Measurements from ENCODE around the gene MYOD1. TPM values are rescaled to one million over a fixed set of nuclear protein-coding genes. Genes with fewer than 3 reads are reported as not detected.

MYOD1 gene
- total RNA-seq, 1 experiment from 2014 or later: not detected

GRCh38 chr11:17714356-17714854, 5.0 kb upstream of the MYOD1 start:
- no peak overlapping the region for H3K27ac Mint-ChIP-seq (ENCODE audit: unreplicated experiment)
- H3K4me1 Mint-ChIP-seq (ENCODE audit: low read depth, unreplicated experiment): no peaks in the 10 kb centered on the region
- DNase-seq: no peak
- no TSS peak for BruUV-seq (replicated peaks)
- peaks cover 9% of the 10 kb centered on the region for H3K27me3 Mint-ChIP-seq (ENCODE audit: unreplicated experiment)
- CTCF ChIA-PET: no interaction called here
- TF ChIP-seq CTCF (IDR thresholded peaks at IDR 0.05; ENCODE audit: unreplicated experiment): peak; percentile 28
- H3K4me3 Mint-ChIP-seq (ENCODE audit: low read depth, unreplicated experiment): no peak overlapping the region
- intact Hi-C loops (cut with micrococcal nuclease; ENCODE audit: unreplicated experiment): no loop called here
- H3K36me3 Mint-ChIP-seq (ENCODE audit: insufficient read depth, unreplicated experiment): no peaks in the 10 kb centered on the region
- no peaks in the 10 kb centered on the region for H3K9me3 Mint-ChIP-seq (ENCODE audit: low read depth, unreplicated experiment)

GRCh38 chr11:17714870-17715269, 4.5 kb upstream of the MYOD1 start:
- H3K9me3 Mint-ChIP-seq (ENCODE audit: low read depth, unreplicated experiment): no peaks in the 10 kb centered on the region
- TF ChIP-seq CTCF (IDR thresholded peaks at IDR 0.05; ENCODE audit: unreplicated experiment): no peak
- no peak overlapping the region for H3K27ac Mint-ChIP-seq (ENCODE audit: unreplicated experiment)
- H3K36me3 Mint-ChIP-seq (ENCODE audit: insufficient read depth, unreplicated experiment): no peaks in the 10 kb centered on the region
- no peak for DNase-seq
- H3K4me1 Mint-ChIP-seq (ENCODE audit: low read depth, unreplicated experiment): no peaks in the 10 kb centered on the region
- no peak overlapping the region for H3K4me3 Mint-ChIP-seq (ENCODE audit: low read depth, unreplicated experiment)
- no TSS peak for BruUV-seq (replicated peaks)
- intact Hi-C loops (cut with micrococcal nuclease; ENCODE audit: unreplicated experiment): no loop called here
- peaks cover 9% of the 10 kb centered on the region for H3K27me3 Mint-ChIP-seq (ENCODE audit: unreplicated experiment)
- CTCF ChIA-PET: no interaction called here

- BruUV-seq (replicated peaks): no TSS peak
- H3K4me3 Mint-ChIP-seq (ENCODE audit: low read depth, unreplicated experiment): no peak overlapping the region
- CTCF ChIA-PET: no interaction called here
- peaks cover 12% of the 10 kb centered on the region for H3K27me3 Mint-ChIP-seq (ENCODE audit: unreplicated experiment)
- H3K4me1 Mint-ChIP-seq (ENCODE audit: low read depth, unreplicated experiment): no peaks in the 10 kb centered on the region
- H3K27ac Mint-ChIP-seq (ENCODE audit: unreplicated experiment): no peak overlapping the region
- no peaks in the 10 kb centered on the region for H3K36me3 Mint-ChIP-seq (ENCODE audit: insufficient read depth, unreplicated experiment)
- no peak for TF ChIP-seq CTCF (IDR thresholded peaks at IDR 0.05; ENCODE audit: unreplicated experiment)
- no peaks in the 10 kb centered on the region for H3K9me3 Mint-ChIP-seq (ENCODE audit: low read depth, unreplicated experiment)
- intact Hi-C loops (cut with micrococcal nuclease; ENCODE audit: unreplicated experiment): no loop called here
- DNase-seq: no peak
Observed at GRCh38 chr11:17716807-17717206, 2.6 kb upstream of the MYOD1 start.

GRCh38 chr11:17718015-17718414, 1.4 kb upstream of the MYOD1 start:
- Mint-ChIP-seq H3K9me3 (ENCODE audit: low read depth, unreplicated experiment) (no peaks in the 10 kb centered on the region), H3K27ac (ENCODE audit: unreplicated experiment) (no peak overlapping the region), H3K4me1 (ENCODE audit: low read depth, unreplicated experiment) (no peaks in the 10 kb centered on the region), H3K36me3 (ENCODE audit: insufficient read depth, unreplicated experiment) (no peaks in the 10 kb centered on the region), H3K27me3 (ENCODE audit: unreplicated experiment) (peaks cover 24% of the 10 kb centered on the region), H3K4me3 (ENCODE audit: low read depth, unreplicated experiment) (no peak overlapping the region)
- no peak for DNase-seq
- intact Hi-C loops (cut with micrococcal nuclease; ENCODE audit: unreplicated experiment): no loop called here
- BruUV-seq (replicated peaks): no TSS peak
- no peak for TF ChIP-seq CTCF (IDR thresholded peaks at IDR 0.05; ENCODE audit: unreplicated experiment)
- CTCF ChIA-PET: no interaction called here
